Measurements from ENCODE around the gene FGD4. TPM values are rescaled to one million over a fixed set of nuclear protein-coding genes. Genes with fewer than 3 reads are reported as not detected.

Gene FGD4
- total RNA-seq, 1 donor from 2014 or later = 1.8 TPM

DNA sequence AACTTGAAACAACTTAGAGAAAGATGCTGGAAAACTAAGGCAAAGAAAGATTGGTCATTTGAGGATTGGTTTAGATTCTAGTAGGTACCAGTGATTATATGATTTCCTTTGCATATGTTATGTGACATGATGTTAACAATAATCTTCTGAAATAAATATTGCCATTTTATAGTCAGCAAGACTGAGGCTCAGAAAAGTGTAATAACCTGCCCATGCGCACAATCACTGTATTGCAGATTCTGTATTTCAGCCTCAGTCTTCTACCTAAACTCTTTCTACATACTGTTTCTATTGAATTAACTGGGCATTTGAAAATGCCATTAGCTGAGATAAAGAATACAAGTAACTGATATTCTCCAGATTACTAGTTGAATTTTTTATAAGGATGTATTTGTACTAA, 61.3 kb downstream of the FGD4 start:
- Mint-ChIP-seq H3K27me3 (no peaks in the 10 kb centered on the region), H3K4me1 (peaks cover 15% of the 10 kb centered on the region), H3K27ac (no peak overlapping the region), H3K36me3 (ENCODE audit: low read depth) (no peaks in the 10 kb centered on the region), H3K4me3 (no peak overlapping the region), H3K9me3 (no peaks in the 10 kb centered on the region)
- DNase-seq (no peak), ATAC-seq (ENCODE audit: low read depth) (no peak)
- ChIA-PET POLR2A (no interaction called here), CTCF (no interaction called here)
- TF ChIP-seq CTCF (IDR thresholded peaks at IDR 0.05) = no peak
- intact Hi-C loops (cut with micrococcal nuclease) = no loop called here

GRCh38 chr12:32462908-32463307, 63.5 kb downstream of the FGD4 start:
- Mint-ChIP-seq H3K9me3 (no peaks in the 10 kb centered on the region), H3K27ac (no peak overlapping the region), H3K4me3 (no peak overlapping the region), H3K36me3 (ENCODE audit: low read depth) (no peaks in the 10 kb centered on the region), H3K27me3 (no peaks in the 10 kb centered on the region), H3K4me1 (peaks cover 15% of the 10 kb centered on the region)
- no peak for DNase-seq
- intact Hi-C loops (cut with micrococcal nuclease) = no loop called here
- ChIA-PET POLR2A (no interaction called here), CTCF (no interaction called here)
- TF ChIP-seq CTCF (IDR thresholded peaks at IDR 0.05) = no peak
- no peak for ATAC-seq (ENCODE audit: low read depth)

- POLR2A ChIA-PET = no interaction called here
- Mint-ChIP-seq H3K36me3 (ENCODE audit: low read depth) (no peaks in the 10 kb centered on the region), H3K9me3 (no peaks in the 10 kb centered on the region), H3K27me3 (no peaks in the 10 kb centered on the region), H3K4me3 (no peak overlapping the region), H3K27ac (no peak overlapping the region), H3K4me1 (peaks cover 26% of the 10 kb centered on the region)
- no peak for ATAC-seq (ENCODE audit: low read depth)
- CTCF ChIA-PET = no interaction called here
- TF ChIP-seq CTCF (IDR thresholded peaks at IDR 0.05) = no peak
- no peak for DNase-seq
- intact Hi-C loops (cut with micrococcal nuclease) = loop anchor here (5.0 kb wide), 1 partner anchor 66 kb away; no protein-coding TSS in a partner anchor
These were observed 66.8 kb downstream of the FGD4 start for GRCh38 chr12:32466187-32466586.

DNA sequence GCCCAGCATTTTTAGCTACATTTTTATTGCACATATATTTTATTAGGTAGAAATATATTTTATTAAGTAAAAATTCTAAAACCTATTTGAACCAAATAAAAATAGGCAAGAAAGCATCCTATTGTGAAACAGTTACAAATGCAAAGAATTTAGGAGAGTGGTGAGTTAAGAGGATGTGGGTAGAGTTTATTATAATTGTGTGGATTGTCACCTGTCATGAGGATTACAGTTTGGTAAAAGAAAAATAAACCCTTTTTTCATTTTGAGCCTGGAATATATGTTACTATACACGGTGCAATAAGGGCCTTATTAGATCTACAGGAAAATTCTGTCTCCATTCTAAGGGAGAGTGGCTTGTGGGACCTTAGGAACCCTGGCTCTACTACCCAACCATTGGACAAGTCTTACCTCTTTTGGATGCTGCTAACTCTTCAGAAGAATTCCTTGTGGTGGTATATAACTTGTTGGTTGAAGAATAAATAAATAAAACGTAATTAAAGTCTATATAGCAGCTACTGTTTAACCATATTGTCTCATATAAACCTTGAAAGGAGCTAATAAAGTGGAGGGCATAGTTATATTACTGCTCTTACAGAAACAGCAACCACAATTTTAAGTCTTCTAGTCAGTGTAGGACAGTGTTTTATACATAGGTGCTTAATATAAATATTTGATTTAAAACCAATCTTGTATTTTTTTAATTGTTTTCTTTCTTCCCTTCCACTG, 67.8 kb downstream of the FGD4 start:
- ChIA-PET CTCF (interaction anchor here (1.6 kb wide), 1 partner anchor 11 kb away, joined by 8 read pairs; no protein-coding TSS in a partner anchor), POLR2A (interaction anchor here (0.6 kb wide), 1 partner anchor 14 kb away, joined by 3 read pairs; no protein-coding TSS in a partner anchor)
- ATAC-seq (ENCODE audit: low read depth) (no peak), DNase-seq (no peak)
- no peaks in the 10 kb centered on the region for H3K9me3 Mint-ChIP-seq
- intact Hi-C loops (cut with micrococcal nuclease) = loop anchor here (5.0 kb wide), 1 partner anchor 65 kb away; no protein-coding TSS in a partner anchor
- H3K36me3 Mint-ChIP-seq (ENCODE audit: low read depth) = no peaks in the 10 kb centered on the region
- no peaks in the 10 kb centered on the region for H3K27me3 Mint-ChIP-seq
- peak overlapping the region; percentile 26 for H3K27ac Mint-ChIP-seq
- no peak for TF ChIP-seq CTCF (IDR thresholded peaks at IDR 0.05)
- peaks cover 30% of the 10 kb centered on the region for H3K4me1 Mint-ChIP-seq
- no peak overlapping the region for H3K4me3 Mint-ChIP-seq

GRCh38 chr12:32467959-32468863, 68.9 kb downstream of the FGD4 start:
- Mint-ChIP-seq H3K36me3 (ENCODE audit: low read depth) (no peaks in the 10 kb centered on the region), H3K27me3 (no peaks in the 10 kb centered on the region), H3K27ac (peak overlapping the region; percentile 85), H3K4me1 (peaks cover 30% of the 10 kb centered on the region), H3K9me3 (no peaks in the 10 kb centered on the region), H3K4me3 (peak overlapping the region; percentile 53)
- ChIA-PET POLR2A (no interaction called here), CTCF (interaction anchor here (1.6 kb wide), 1 partner anchor 12 kb away, joined by 8 read pairs; no protein-coding TSS in a partner anchor)
- no peak for DNase-seq
- peak; percentile 28 for ATAC-seq (ENCODE audit: low read depth)
- no peak for TF ChIP-seq CTCF (IDR thresholded peaks at IDR 0.05)
- intact Hi-C loops (cut with micrococcal nuclease) = loop anchor here (5.0 kb wide), 1 partner anchor 64 kb away; no protein-coding TSS in a partner anchor

Data from activated B cell treated with CpG ODN at 0.5 μM for 24 hours (primary cell).